ENCODE measurements around the gene FANCI. TPM values are rescaled to one million over a fixed set of nuclear protein-coding genes. Genes with fewer than 3 reads are reported as not detected.
"Not testable (repeated sequence)": the region's sequence is repeated elsewhere in the genome, so short reads cannot be mapped to it uniquely, and the experiment has no call there.

Gene FANCI
- total and polyA plus RNA-seq, 9 donors, result 12.7 to 23.5 (median 19.0) TPM

DNA sequence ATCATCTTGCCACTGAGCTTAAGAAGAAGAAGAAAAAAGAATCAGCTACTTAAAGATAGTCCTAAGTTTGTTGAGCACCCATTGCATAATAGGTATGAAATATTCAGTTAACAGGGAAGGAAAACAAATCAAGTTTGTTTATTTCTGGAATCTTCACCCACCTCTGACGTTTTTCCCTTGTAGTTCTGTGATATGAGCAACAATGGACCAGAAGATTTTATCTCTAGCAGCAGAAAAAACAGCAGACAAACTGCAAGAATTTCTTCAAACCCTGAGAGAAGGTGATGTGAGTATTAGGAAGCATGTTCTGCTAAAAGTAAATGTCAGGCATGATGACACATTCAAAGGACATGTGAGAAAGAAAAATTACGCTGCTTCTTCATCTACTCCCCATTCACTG is 3.7 kb downstream of the FANCI start:
- no peak for DNase-seq
- H3K9me3 ChIP-seq (replicated peaks; ENCODE audit: control insufficient read depth, low read depth, low read length), result no peaks in the 10 kb centered on the region
- no peak overlapping the region for H3K4me3 ChIP-seq (ENCODE audit: low read length)
- no peaks in the 10 kb centered on the region for H3K27me3 ChIP-seq (ENCODE audit: control insufficient read depth, insufficient read depth, low read length)
- H3K4me1 ChIP-seq (ENCODE audit: control insufficient read depth, insufficient read depth, low read length), result peaks cover 13% of the 10 kb centered on the region
- no peaks in the 10 kb centered on the region for H3K36me3 ChIP-seq (ENCODE audit: control insufficient read depth, insufficient read depth, low read length)
- H3K27ac ChIP-seq (ENCODE audit: low read length), result no peak overlapping the region
- WGBS (ENCODE audit: insufficient coverage), result no CpG with 5 or more reads among the region's 2 CpGs

DNA sequence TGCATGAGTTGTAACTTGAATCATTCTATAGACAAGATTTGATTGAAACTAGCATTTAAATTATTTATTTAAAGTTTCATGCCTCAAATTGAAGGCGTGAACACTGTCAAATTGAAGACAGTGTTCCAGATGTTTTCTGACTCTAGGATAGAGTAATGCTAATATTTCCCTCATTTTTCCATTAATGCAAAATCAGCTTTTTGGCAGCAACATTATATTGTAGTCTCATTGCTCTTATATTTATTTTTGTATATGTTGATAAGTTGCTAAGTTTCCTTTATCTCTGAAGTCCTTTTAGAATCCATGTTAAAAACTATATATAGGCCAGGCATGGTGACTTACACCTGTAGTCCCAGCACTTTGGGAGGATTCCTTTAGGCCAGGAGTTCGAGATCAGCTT is 4.8 kb downstream of the FANCI start:
- no peak overlapping the region for H3K27ac ChIP-seq (ENCODE audit: low read length)
- H3K4me1 ChIP-seq (ENCODE audit: control insufficient read depth, insufficient read depth, low read length), result peaks cover 5% of the 10 kb centered on the region
- no peak for DNase-seq
- H3K27me3 ChIP-seq (ENCODE audit: control insufficient read depth, insufficient read depth, low read length), result no peaks in the 10 kb centered on the region
- no peaks in the 10 kb centered on the region for H3K9me3 ChIP-seq (replicated peaks; ENCODE audit: control insufficient read depth, low read depth, low read length)
- no peak overlapping the region for H3K4me3 ChIP-seq (ENCODE audit: low read length)
- WGBS (ENCODE audit: insufficient coverage), result no CpG with 5 or more reads among the region's 2 CpGs
- no peaks in the 10 kb centered on the region for H3K36me3 ChIP-seq (ENCODE audit: control insufficient read depth, insufficient read depth, low read length)

DNA sequence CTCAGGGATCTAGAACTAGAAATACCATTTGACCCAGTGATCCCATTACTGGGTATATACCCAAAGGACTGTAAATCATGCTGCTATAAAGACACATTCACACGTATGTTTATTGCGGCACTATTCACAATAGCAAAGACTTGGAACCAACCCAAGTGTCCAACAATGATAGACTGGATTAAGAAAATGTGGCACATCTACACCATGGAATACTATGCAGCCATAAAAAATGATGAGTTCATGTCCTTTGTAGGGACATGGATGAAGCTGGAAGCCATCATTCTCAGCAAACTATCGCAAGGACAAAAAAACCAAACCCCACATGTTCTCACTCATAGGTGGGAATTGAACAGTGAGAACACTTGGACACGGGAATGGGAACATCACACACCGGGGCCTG is 6.4 kb downstream of the FANCI start:
- H3K4me3 ChIP-seq (ENCODE audit: low read length); H3K36me3 ChIP-seq (ENCODE audit: control insufficient read depth, insufficient read depth, low read length); H3K4me1 ChIP-seq (ENCODE audit: control insufficient read depth, insufficient read depth, low read length); H3K27ac ChIP-seq (ENCODE audit: low read length); DNase-seq; H3K9me3 ChIP-seq (replicated peaks; ENCODE audit: control insufficient read depth, low read depth, low read length); H3K27me3 ChIP-seq (ENCODE audit: control insufficient read depth, insufficient read depth, low read length): not testable (repeated sequence)
- WGBS (ENCODE audit: insufficient coverage), result no CpG with 5 or more reads among the region's 5 CpGs

DNA sequence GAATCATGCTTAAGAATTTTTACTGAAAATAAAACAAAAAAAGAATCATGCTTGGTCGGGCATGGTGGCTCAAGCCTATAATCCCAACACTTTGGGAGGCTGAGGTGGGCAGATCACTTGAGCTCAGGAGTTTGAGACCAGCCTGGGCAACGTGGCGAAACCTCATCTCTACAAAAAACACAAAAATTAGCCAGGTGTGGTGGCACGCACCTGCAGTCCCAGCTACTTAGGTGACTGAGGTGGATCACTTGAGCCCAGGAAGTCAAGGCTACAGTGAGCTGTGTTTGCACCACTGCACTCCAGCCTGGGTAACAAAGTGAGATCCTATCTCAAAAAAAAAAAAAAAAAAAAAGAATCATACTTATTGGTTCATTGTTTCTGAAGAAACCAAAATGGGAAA is 33.5 kb downstream of the FANCI start:
- H3K4me1 ChIP-seq (ENCODE audit: control insufficient read depth, insufficient read depth, low read length); H3K27ac ChIP-seq (ENCODE audit: low read length); H3K9me3 ChIP-seq (replicated peaks; ENCODE audit: control insufficient read depth, low read depth, low read length); H3K27me3 ChIP-seq (ENCODE audit: control insufficient read depth, insufficient read depth, low read length); H3K4me3 ChIP-seq (ENCODE audit: low read length); DNase-seq; H3K36me3 ChIP-seq (ENCODE audit: control insufficient read depth, insufficient read depth, low read length): not testable (repeated sequence)
- WGBS (ENCODE audit: insufficient coverage), result 100% methylated on average over 1 of the region's 4 CpGs

DNA sequence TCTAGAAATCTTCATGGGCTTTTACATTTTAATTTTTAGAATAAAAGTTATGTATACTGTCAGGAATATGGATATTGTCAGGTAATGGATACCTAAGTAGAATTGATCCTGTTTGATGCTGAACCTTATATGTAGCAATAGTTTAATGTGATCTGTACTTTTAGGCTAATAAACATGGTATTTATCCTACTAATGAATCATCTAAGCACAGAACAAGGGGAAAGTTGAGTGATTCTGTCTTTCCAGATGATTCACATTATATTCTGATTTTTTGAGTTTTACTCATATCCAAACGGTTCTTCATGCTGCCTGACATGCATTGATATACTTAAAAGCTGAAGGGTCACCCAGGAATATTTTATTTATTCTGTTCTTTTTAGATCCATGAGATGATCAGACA is 34.5 kb downstream of the FANCI start:
- Histone ChIP-seq H3K27ac (ENCODE audit: low read length) (no peak overlapping the region), H3K4me3 (ENCODE audit: low read length) (no peak overlapping the region), H3K36me3 (ENCODE audit: control insufficient read depth, insufficient read depth, low read length) (no peaks in the 10 kb centered on the region), H3K27me3 (ENCODE audit: control insufficient read depth, insufficient read depth, low read length) (no peaks in the 10 kb centered on the region), H3K9me3 (replicated peaks; ENCODE audit: control insufficient read depth, low read depth, low read length) (no peaks in the 10 kb centered on the region), H3K4me1 (ENCODE audit: control insufficient read depth, insufficient read depth, low read length) (no peaks in the 10 kb centered on the region)
- WGBS (ENCODE audit: insufficient coverage), result no CpG with 5 or more reads among the region's 1 CpG
- DNase-seq, result no peak

DNA sequence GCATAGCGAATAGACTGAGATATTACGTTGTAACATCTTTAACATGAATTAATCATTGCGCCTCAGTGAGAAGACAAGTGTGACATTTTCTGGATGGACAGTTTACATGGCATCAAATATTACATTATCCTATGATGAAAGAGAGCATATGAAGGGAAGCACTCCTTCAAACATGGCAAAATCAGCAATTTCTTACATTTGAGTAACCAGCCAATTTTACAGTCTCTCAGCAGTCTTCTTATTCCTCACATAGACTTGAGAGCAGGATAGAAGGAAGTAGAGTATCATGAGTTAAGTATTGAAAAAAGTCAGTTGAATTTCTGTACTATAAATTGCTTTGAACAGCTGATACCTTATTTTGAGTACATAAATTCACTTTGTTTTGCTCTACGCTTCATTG is 38.9 kb downstream of the FANCI start:
- Histone ChIP-seq H3K9me3 (replicated peaks; ENCODE audit: control insufficient read depth, low read depth, low read length) (no peaks in the 10 kb centered on the region), H3K36me3 (ENCODE audit: control insufficient read depth, insufficient read depth, low read length) (peaks cover 5% of the 10 kb centered on the region), H3K27me3 (ENCODE audit: control insufficient read depth, insufficient read depth, low read length) (no peaks in the 10 kb centered on the region), H3K4me3 (ENCODE audit: low read length) (no peak overlapping the region), H3K27ac (ENCODE audit: low read length) (no peak overlapping the region), H3K4me1 (ENCODE audit: control insufficient read depth, insufficient read depth, low read length) (no peaks in the 10 kb centered on the region)
- WGBS (ENCODE audit: insufficient coverage), result no CpG with 5 or more reads among the region's 4 CpGs
- no peak for DNase-seq

DNA sequence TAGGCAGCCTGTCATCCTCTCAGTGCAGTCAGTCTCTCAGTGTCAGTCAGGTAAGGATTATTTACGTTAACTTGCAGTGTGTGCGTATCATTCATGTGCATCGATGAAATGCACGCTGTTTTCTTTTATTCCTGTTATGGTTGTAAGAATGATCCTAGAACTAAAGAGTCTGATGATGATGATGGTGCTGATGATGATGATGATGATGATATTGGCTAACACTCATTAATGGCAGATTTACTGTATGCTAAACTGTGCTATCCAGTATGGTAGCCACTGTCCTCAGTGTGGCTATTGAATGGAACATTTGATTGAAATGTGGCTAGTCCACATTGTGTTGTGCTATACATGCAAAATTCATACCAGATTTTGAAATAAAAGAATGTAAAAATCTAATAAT is 39.4 kb downstream of the FANCI start:
- Histone ChIP-seq H3K4me3 (ENCODE audit: low read length) (no peak overlapping the region), H3K36me3 (ENCODE audit: control insufficient read depth, insufficient read depth, low read length) (peaks cover 5% of the 10 kb centered on the region), H3K27me3 (ENCODE audit: control insufficient read depth, insufficient read depth, low read length) (no peaks in the 10 kb centered on the region), H3K4me1 (ENCODE audit: control insufficient read depth, insufficient read depth, low read length) (no peaks in the 10 kb centered on the region), H3K27ac (ENCODE audit: low read length) (no peak overlapping the region), H3K9me3 (replicated peaks; ENCODE audit: control insufficient read depth, low read depth, low read length) (no peaks in the 10 kb centered on the region)
- DNase-seq, result no peak
- no CpG with 5 or more reads among the region's 4 CpGs for WGBS (ENCODE audit: insufficient coverage)

DNA sequence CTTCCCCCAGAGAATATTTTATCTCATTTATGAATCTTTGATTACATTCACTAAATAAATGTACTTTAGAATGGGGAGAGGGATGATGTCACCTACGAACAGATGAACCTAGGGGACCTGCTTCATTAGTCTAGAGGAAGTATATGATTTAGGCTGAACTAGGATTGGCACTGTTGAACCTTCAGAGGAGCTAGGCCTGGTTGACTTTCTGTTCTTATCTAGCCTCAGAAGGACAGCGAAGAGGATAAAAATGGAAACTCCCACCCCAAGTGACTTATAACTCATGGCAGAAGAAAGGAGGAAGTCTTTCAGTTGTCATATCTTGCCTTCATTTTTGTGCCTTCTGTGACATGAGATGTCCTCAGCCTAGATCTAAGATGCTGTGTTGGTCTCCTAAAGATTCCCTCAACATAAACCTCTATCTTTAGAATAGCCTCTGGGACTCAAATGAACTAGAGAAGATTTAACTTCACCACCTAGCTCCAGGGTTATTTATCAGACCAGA is 48.2 kb downstream of the FANCI start:
- DNase-seq, result no peak
- WGBS (ENCODE audit: insufficient coverage), result no CpG with 5 or more reads among the region's 2 CpGs
- Histone ChIP-seq H3K9me3 (replicated peaks; ENCODE audit: control insufficient read depth, low read depth, low read length) (no peaks in the 10 kb centered on the region), H3K4me3 (ENCODE audit: low read length) (no peak overlapping the region), H3K27ac (ENCODE audit: low read length) (no peak overlapping the region), H3K4me1 (ENCODE audit: control insufficient read depth, insufficient read depth, low read length) (no peaks in the 10 kb centered on the region), H3K36me3 (ENCODE audit: control insufficient read depth, insufficient read depth, low read length) (peaks cover 20% of the 10 kb centered on the region), H3K27me3 (ENCODE audit: control insufficient read depth, insufficient read depth, low read length) (no peaks in the 10 kb centered on the region)

DNA sequence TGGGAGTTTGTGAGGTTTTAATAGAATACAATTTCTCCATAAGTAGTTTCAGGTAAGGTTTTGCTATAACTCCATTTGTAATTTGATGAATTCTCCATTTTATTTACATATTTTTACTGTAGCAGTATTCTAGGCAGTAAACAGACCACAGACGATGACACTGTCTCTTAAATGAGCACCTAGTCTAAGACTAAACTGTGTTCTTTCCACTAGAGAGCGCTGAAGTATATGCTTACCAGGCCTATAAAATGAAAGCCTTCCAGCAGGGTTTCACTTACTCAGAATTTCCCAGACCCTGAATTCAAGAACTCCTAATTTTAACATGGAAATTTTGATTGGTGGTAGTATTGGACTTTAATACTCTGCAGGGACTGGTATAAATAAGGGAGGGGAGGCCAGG is 49.2 kb downstream of the FANCI start:
- no peak overlapping the region for H3K27ac ChIP-seq (ENCODE audit: low read length)
- no peak for DNase-seq
- WGBS (ENCODE audit: insufficient coverage), result no CpG with 5 or more reads among the region's 2 CpGs
- no peaks in the 10 kb centered on the region for H3K9me3 ChIP-seq (replicated peaks; ENCODE audit: control insufficient read depth, low read depth, low read length)
- no peak overlapping the region for H3K4me3 ChIP-seq (ENCODE audit: low read length)
- H3K36me3 ChIP-seq (ENCODE audit: control insufficient read depth, insufficient read depth, low read length), result peaks cover 20% of the 10 kb centered on the region
- no peaks in the 10 kb centered on the region for H3K4me1 ChIP-seq (ENCODE audit: control insufficient read depth, insufficient read depth, low read length)
- no peaks in the 10 kb centered on the region for H3K27me3 ChIP-seq (ENCODE audit: control insufficient read depth, insufficient read depth, low read length)

DNA sequence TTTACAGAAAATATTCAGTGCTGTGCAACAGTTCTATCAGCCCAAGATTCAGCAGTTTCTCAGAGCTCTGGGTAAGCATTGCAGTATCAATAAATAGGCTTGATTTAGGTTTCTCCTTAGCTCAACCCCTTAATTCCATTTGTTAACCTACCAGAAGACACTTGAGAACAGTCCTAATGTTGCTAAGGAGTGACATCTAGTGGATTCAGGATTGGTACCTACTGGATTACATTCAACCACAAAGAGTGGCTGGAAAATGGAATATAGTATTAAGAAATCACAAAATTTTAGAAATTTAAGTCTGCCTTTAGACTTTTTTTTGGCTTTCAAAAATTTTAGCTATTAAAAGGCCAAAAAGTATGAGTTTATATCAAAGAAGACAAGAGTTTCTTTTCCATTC is 56.1 kb downstream of the FANCI start:
- Histone ChIP-seq H3K4me1 (ENCODE audit: control insufficient read depth, insufficient read depth, low read length) (no peaks in the 10 kb centered on the region), H3K9me3 (replicated peaks; ENCODE audit: control insufficient read depth, low read depth, low read length) (no peaks in the 10 kb centered on the region), H3K4me3 (ENCODE audit: low read length) (no peak overlapping the region), H3K36me3 (ENCODE audit: control insufficient read depth, insufficient read depth, low read length) (peaks cover 19% of the 10 kb centered on the region), H3K27me3 (ENCODE audit: control insufficient read depth, insufficient read depth, low read length) (no peaks in the 10 kb centered on the region), H3K27ac (ENCODE audit: low read length) (no peak overlapping the region)
- DNase-seq, result peak; percentile 40

DNA sequence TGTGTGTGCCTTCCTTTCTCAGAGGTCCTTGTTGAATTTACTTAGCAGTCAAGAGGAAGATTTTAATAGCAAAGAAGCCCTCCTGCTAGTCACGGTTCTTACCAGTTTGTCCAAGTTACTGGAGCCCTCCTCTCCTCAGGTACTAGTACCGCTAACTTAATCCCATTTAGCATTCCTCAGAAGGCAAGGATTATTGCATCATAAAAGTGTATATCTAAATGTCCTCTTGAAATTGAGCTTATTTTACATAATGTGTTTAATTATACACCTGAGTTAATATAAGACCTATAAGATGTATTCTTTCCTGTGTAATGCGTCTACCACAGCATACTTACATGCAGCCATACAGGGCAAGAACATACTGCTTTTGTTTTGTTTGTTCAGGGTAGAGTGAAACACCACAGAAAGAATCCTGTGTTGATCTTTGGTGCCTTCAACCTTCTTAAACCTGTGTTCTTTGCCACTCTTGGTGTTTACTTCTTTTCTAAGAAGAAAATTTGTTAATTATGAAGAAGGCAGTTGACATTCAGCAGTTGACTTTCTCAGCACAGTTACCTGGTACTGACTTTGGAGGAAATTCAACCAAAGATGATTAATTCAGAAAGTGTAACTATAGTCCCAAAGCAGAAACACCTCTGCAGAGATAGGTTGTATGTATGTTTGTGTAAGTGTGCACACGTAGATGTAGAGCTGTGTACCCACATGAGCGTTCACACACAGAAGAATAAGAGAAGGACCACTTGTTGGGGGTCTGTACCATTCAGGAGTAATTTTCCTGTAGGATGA is 57.7 kb downstream of the FANCI start:
- Histone ChIP-seq H3K27ac (ENCODE audit: low read length) (no peak overlapping the region), H3K36me3 (ENCODE audit: control insufficient read depth, insufficient read depth, low read length) (peaks cover 28% of the 10 kb centered on the region), H3K4me1 (ENCODE audit: control insufficient read depth, insufficient read depth, low read length) (no peaks in the 10 kb centered on the region), H3K9me3 (replicated peaks; ENCODE audit: control insufficient read depth, low read depth, low read length) (no peaks in the 10 kb centered on the region), H3K27me3 (ENCODE audit: control insufficient read depth, insufficient read depth, low read length) (no peaks in the 10 kb centered on the region), H3K4me3 (ENCODE audit: low read length) (no peak overlapping the region)
- DNase-seq, result no peak
- WGBS (ENCODE audit: insufficient coverage), result 100% methylated on average over 2 of the region's 5 CpGs
